Caco-2 (cell line): Measurements from ENCODE around the gene LRRC1. TPM values are rescaled to one million over a fixed set of nuclear protein-coding genes. Genes with fewer than 3 reads are reported as not detected.

Experiments
- BruUV-seq: library from RNA; stranded (reverse); fragments of 400-500 nt; replicated peaks from 2 replicates; lab custom pipeline; 2021; lab: Mats Ljungman, UMichigan
- CTCF ChIA-PET: fragments of 300-600 bp; sonication (Branson Sonifier 250); formaldehyde crosslinking; loops from one replicate; lab custom pipeline; 2022; ENCODE audit warnings: antibody characterized with exemption; lab: Charles Lee
- POLR2A ChIA-PET: fragments of 300-600 bp; sonication (Branson Sonifier 250); formaldehyde crosslinking; loops from one replicate; lab custom pipeline; 2022; ENCODE audit warnings: antibody characterized with exemption; lab: Charles Lee
- DNase-seq, 2 experiments: peaks; one replicate each; pipeline versions ENCODE4 v3.0.0 to v3.0.0-alpha.2; 2020 to 2022
- H3K27me3 ChIP-seq: replicated peaks from 2 replicates; pipeline ENCODE4 v1.6.0; 2011; ENCODE audit warnings: low read length; ENCODE audit not compliant: control insufficient read depth, insufficient read depth
- H3K36me3 ChIP-seq: 2 replicates; pipeline ENCODE4 v1.5.1; 2011; ENCODE audit warnings: low read length; ENCODE audit not compliant: control insufficient read depth, insufficient read depth
- H3K4me1 ChIP-seq: fragments of 250-450 bp; sonication (Bioruptor Pico); 2 replicates; pipeline ENCODE4 v1.5.1; 2020; ENCODE audit warnings: mild to moderate bottlenecking
- H3K4me3 ChIP-seq: 2 replicates; pipeline ENCODE4 v1.5.1; 2011; ENCODE audit warnings: low read depth, mild to moderate bottlenecking, control low read depth, low read length
- H3K9me3 ChIP-seq: fragments of 250-450 bp; sonication (Bioruptor Pico); 2 replicates; pipeline ENCODE4 v1.5.1; 2020; ENCODE audit warnings: mild to moderate bottlenecking, moderate library complexity
- H3K27ac Mint-ChIP-seq: one replicate; pipeline ENCODE4 v1.8.0; 2022; ENCODE audit warnings: mixed read lengths; ENCODE audit not compliant: unreplicated experiment
- H3K27me3 Mint-ChIP-seq: one replicate; pipeline ENCODE4 v1.8.0; 2022; ENCODE audit warnings: mixed read lengths; ENCODE audit not compliant: insufficient read depth, unreplicated experiment
- H3K36me3 Mint-ChIP-seq: one replicate; pipeline ENCODE4 v1.8.0; 2022; ENCODE audit warnings: mild to moderate bottlenecking, mixed read lengths; ENCODE audit not compliant: insufficient read depth, unreplicated experiment
- H3K4me1 Mint-ChIP-seq: one replicate; pipeline ENCODE4 v1.8.0; 2022; ENCODE audit warnings: low read depth, mixed read lengths; ENCODE audit not compliant: unreplicated experiment
- H3K4me3 Mint-ChIP-seq: one replicate; pipeline ENCODE4 v1.8.0; 2022; ENCODE audit warnings: mild to moderate bottlenecking, moderate library complexity, mixed read lengths; ENCODE audit not compliant: unreplicated experiment
- H3K9me3 Mint-ChIP-seq: one replicate; pipeline ENCODE4 v1.8.0; 2022; ENCODE audit warnings: mixed read lengths; ENCODE audit not compliant: unreplicated experiment
- CTCF ChIP-seq, 2 experiments: fragments of 200-600 bp in 1 of 2; IDR thresholded peaks; 1 replicate in 1 of 2; 2 replicates in 1 of 2; pipeline versions ENCODE4 v1.5.1 to v1.8.0; 2011 to 2022; ENCODE audit warnings: antibody characterized with exemption in 1 of 2, control low read depth in 1 of 2, inconsistent platforms in 1 of 2, low read depth in 1 of 2, low read length in 1 of 2, mild to moderate bottlenecking in 1 of 2, moderate library complexity in 1 of 2; ENCODE audit not compliant: insufficient read depth in 1 of 2, severe bottlenecking in 1 of 2, unreplicated experiment in 1 of 2
- intact Hi-C: fragments of 100-400 bp; cut with micrococcal nuclease; formaldehyde crosslinking; loops from one replicate; pipeline ENCODE4 v1.10.0; 2022; ENCODE audit not compliant: unreplicated experiment
- total RNA-seq: library from RNA; stranded (reverse); gene quantifications from 2 replicates; pipeline ENCODE4 v1.2.3, GENCODE V29; 2022

LRRC1 gene
- total RNA-seq, 1 experiment from 2014 or later = 60.8 TPM

- H3K27me3 ChIP-seq = no peaks in the 10 kb centered on the region
- Mint-ChIP-seq H3K4me3 (peak overlapping the region; percentile 60), H3K9me3 (no peaks in the 10 kb centered on the region), H3K4me1 (peaks cover 12% of the 10 kb centered on the region), H3K36me3 (no peaks in the 10 kb centered on the region), H3K27ac (peak overlapping the region; percentile 91), H3K27me3 (no peaks in the 10 kb centered on the region)
- intact Hi-C loops = no loop called here
- no peak for TF ChIP-seq CTCF (IDR thresholded peaks at IDR 0.05; ENCODE audit: insufficient read depth in 1 of 2, low read depth in 1 of 2, low read length in 1 of 2, severe bottlenecking in 1 of 2, unreplicated experiment in 1 of 2)
- H3K36me3 ChIP-seq = no peaks in the 10 kb centered on the region
- ChIA-PET CTCF (no interaction called here), POLR2A (no interaction called here)
- no peaks in the 10 kb centered on the region for H3K9me3 ChIP-seq
- H3K4me1 ChIP-seq = peaks cover 41% of the 10 kb centered on the region
- no peak for DNase-seq
- H3K4me3 ChIP-seq = no peak overlapping the region
- BruUV-seq = no TSS peak
Observed at GRCh38 chr6:53962646-53963045, 167.8 kb downstream of the LRRC1 start.

- Mint-ChIP-seq H3K4me3 (no peak overlapping the region), H3K9me3 (no peaks in the 10 kb centered on the region), H3K36me3 (no peaks in the 10 kb centered on the region), H3K27ac (no peak overlapping the region), H3K27me3 (no peaks in the 10 kb centered on the region), H3K4me1 (peaks cover 9% of the 10 kb centered on the region)
- BruUV-seq = no TSS peak
- CTCF ChIA-PET = no interaction called here
- H3K9me3 ChIP-seq = no peaks in the 10 kb centered on the region
- no peak overlapping the region for H3K4me3 ChIP-seq
- TF ChIP-seq CTCF (IDR thresholded peaks at IDR 0.05; ENCODE audit: insufficient read depth in 1 of 2, low read depth in 1 of 2, low read length in 1 of 2, severe bottlenecking in 1 of 2, unreplicated experiment in 1 of 2) = no peak
- POLR2A ChIA-PET = no interaction called here
- no peaks in the 10 kb centered on the region for H3K36me3 ChIP-seq
- no peaks in the 10 kb centered on the region for H3K27me3 ChIP-seq
- H3K4me1 ChIP-seq = peaks cover 12% of the 10 kb centered on the region
- intact Hi-C loops = no loop called here
- DNase-seq = no peak
Observed at GRCh38 chr6:53967415-53967814, 172.6 kb downstream of the LRRC1 start.

Other genes starting within 250 kb of the LRRC1 start
- 70.1 and 88.9 TPM in 2 replicates for gene GCLC, start 249.9 kb upstream of the LRRC1 start, total RNA-seq
- gene KLHL31, start 129.2 kb upstream of the LRRC1 start, total RNA-seq = 1.00 and 1.0 TPM in 2 replicates